ENCODE results near the gene NOTCH1. TPM values are rescaled to one million over a fixed set of nuclear protein-coding genes. Genes with fewer than 3 reads are reported as not detected.

Gene NOTCH1
- total RNA-seq, 3 donors from 2014 or later, result 12.6 to 33.8 (median 21.1) TPM

GRCh38 chr9:136495238-136495800 is 50.5 kb downstream of the NOTCH1 start:
- no peaks in the 10 kb centered on the region for H3K27me3 ChIP-seq
- intact Hi-C loops (cut with DNase I; ENCODE audit: low total_unique reads), result loop anchor here (5.0 kb wide), 1 partner anchor 712 kb away; the partner anchor contains the start of genes NDOR1 and TMEM203
- no peaks in the 10 kb centered on the region for H3K4me1 ChIP-seq
- H3K4me3 ChIP-seq, result no peak overlapping the region
- no peak for TF ChIP-seq CTCF (IDR thresholded peaks at IDR 0.05)
- no peak for TF ChIP-seq POLR2A (IDR thresholded peaks at IDR 0.05)
- TF ChIP-seq POLR2AphosphoS5 (IDR thresholded peaks at IDR 0.05), result no peak
- no peak overlapping the region for H3K27ac ChIP-seq
- no peaks in the 10 kb centered on the region for H3K9me3 ChIP-seq
- peaks cover 2% of the 10 kb centered on the region for H3K36me3 ChIP-seq
- no peak for DNase-seq (ENCODE audit: low spot score in 2 of 2)

- TF ChIP-seq POLR2A (IDR thresholded peaks at IDR 0.05), result no peak
- TF ChIP-seq POLR2AphosphoS5 (IDR thresholded peaks at IDR 0.05), result no peak
- TF ChIP-seq CTCF (IDR thresholded peaks at IDR 0.05), result no peak
- Histone ChIP-seq H3K27ac (no peak overlapping the region), H3K27me3 (no peaks in the 10 kb centered on the region), H3K4me1 (no peaks in the 10 kb centered on the region), H3K36me3 (no peaks in the 10 kb centered on the region), H3K9me3 (no peaks in the 10 kb centered on the region), H3K4me3 (no peak overlapping the region)
- no peak for DNase-seq (ENCODE audit: low spot score in 2 of 2)
- intact Hi-C loops (cut with DNase I; ENCODE audit: low total_unique reads), result loop anchor here (5.0 kb wide), 2 partner anchors 128 to 713 kb away; partner anchors contain the start of genes NDOR1 and TMEM203
These were observed 51.2 kb downstream of the NOTCH1 start for GRCh38 chr9:136494531-136495215.

GRCh38 chr9:136494012-136494411 is 51.8 kb downstream of the NOTCH1 start:
- TF ChIP-seq CTCF (IDR thresholded peaks at IDR 0.05) (no peak), POLR2A (IDR thresholded peaks at IDR 0.05) (no peak), POLR2AphosphoS5 (IDR thresholded peaks at IDR 0.05) (no peak)
- DNase-seq (ENCODE audit: low spot score in 2 of 2), result no peak
- intact Hi-C loops (cut with DNase I; ENCODE audit: low total_unique reads), result loop anchor here (5.0 kb wide), 1 partner anchor 128 kb away; no protein-coding TSS in a partner anchor
- Histone ChIP-seq H3K4me3 (no peak overlapping the region), H3K27ac (no peak overlapping the region), H3K4me1 (no peaks in the 10 kb centered on the region), H3K27me3 (no peaks in the 10 kb centered on the region), H3K36me3 (no peaks in the 10 kb centered on the region), H3K9me3 (no peaks in the 10 kb centered on the region)

- DNase-seq (ENCODE audit: low spot score in 2 of 2), result no peak
- intact Hi-C loops (cut with DNase I; ENCODE audit: low total_unique reads), result loop anchor here (5.0 kb wide), 1 partner anchor 129 kb away; no protein-coding TSS in a partner anchor
- Histone ChIP-seq H3K4me3 (no peak overlapping the region), H3K36me3 (no peaks in the 10 kb centered on the region), H3K9me3 (no peaks in the 10 kb centered on the region), H3K27me3 (no peaks in the 10 kb centered on the region), H3K4me1 (no peaks in the 10 kb centered on the region), H3K27ac (no peak overlapping the region)
- no peak for TF ChIP-seq POLR2A (IDR thresholded peaks at IDR 0.05)
- TF ChIP-seq CTCF (IDR thresholded peaks at IDR 0.05), result no peak
These were observed 52.3 kb downstream of the NOTCH1 start for GRCh38 chr9:136493567-136493971.

GRCh38 chr9:136492978-136493522 is 52.8 kb downstream of the NOTCH1 start:
- TF ChIP-seq CTCF (IDR thresholded peaks at IDR 0.05), result no peak
- no peak for TF ChIP-seq POLR2AphosphoS5 (IDR thresholded peaks at IDR 0.05)
- TF ChIP-seq POLR2A (IDR thresholded peaks at IDR 0.05), result no peak
- no peak overlapping the region for H3K27ac ChIP-seq
- no peaks in the 10 kb centered on the region for H3K4me1 ChIP-seq
- H3K4me3 ChIP-seq, result no peak overlapping the region
- no peaks in the 10 kb centered on the region for H3K27me3 ChIP-seq
- DNase-seq (ENCODE audit: low spot score in 2 of 2), result no peak
- no peaks in the 10 kb centered on the region for H3K36me3 ChIP-seq
- intact Hi-C loops (cut with DNase I; ENCODE audit: low total_unique reads), result loop anchor here (5.0 kb wide), 1 partner anchor 129 kb away; no protein-coding TSS in a partner anchor
- no peaks in the 10 kb centered on the region for H3K9me3 ChIP-seq
